ENCODE data around the gene MGAT1. TPM values are rescaled to one million over a fixed set of nuclear protein-coding genes. Genes with fewer than 3 reads are reported as not detected.

The MGAT1 gene
- total and polyA plus RNA-seq, 9 donors: 66.6 to 154 (median 128) TPM

DNA sequence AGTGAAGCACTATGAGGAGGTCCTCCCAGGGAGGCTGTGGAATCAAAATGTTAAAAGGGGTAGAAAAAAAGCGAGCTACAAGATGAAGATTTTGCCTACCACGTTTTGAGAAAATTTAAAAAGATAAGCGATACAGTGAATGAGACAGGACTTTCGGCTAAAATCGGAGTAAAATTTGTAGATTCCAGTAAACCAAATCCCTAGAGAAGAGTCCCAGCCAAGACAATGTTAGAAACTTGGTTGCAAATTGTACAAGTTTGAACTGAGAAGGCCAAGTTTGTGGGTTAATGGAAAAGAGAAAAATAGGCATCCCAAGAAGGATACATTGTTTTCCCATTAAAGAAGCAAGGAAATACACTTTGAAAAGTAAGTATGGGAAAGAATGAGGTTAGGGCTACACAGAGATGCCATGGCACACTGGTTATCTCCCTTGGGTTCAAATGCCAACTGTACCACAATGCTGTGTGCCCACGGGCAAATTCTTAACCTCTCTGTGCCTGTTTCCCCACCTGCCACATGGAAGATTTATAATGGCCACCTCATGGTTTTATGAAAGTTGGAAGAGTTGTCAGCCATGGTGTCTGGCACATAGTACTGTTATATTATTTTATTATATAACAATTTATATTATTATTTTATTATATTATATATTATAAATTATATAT lies 16.2 kb upstream of the MGAT1 start:
- intact Hi-C loops (cut with DNase I): loop anchor here in 2 of 4 donors (10.0 kb wide), 2 partner anchors 426 to 1264 kb away; partner anchors contain the start of genes RACK1 (in 1 of the 2) and RUFY1 (in 1 of the 2)
- no peaks in the 10 kb centered on the region for H3K36me3 ChIP-seq
- H3K4me1 ChIP-seq (ENCODE audit: insufficient read depth): peaks cover 18% of the 10 kb centered on the region
- WGBS, 3 donors: 46 to 63% (median 60%) methylated on average over 6 of the region's 6 CpGs
- no peaks in the 10 kb centered on the region for H3K27me3 ChIP-seq
- no peak for TF ChIP-seq POLR2A (IDR thresholded peaks at IDR 0.05)
- no peak for TF ChIP-seq EP300 (IDR thresholded peaks at IDR 0.05)
- no peak for TF ChIP-seq CTCF (IDR thresholded peaks at IDR 0.05)
- no peak for DNase-seq
- peak overlapping the region in 1 of 2 donors; percentile 86 for H3K27ac ChIP-seq
- H3K9me3 ChIP-seq: no peaks in the 10 kb centered on the region
- H3K4me3 ChIP-seq: no peak overlapping the region

DNA sequence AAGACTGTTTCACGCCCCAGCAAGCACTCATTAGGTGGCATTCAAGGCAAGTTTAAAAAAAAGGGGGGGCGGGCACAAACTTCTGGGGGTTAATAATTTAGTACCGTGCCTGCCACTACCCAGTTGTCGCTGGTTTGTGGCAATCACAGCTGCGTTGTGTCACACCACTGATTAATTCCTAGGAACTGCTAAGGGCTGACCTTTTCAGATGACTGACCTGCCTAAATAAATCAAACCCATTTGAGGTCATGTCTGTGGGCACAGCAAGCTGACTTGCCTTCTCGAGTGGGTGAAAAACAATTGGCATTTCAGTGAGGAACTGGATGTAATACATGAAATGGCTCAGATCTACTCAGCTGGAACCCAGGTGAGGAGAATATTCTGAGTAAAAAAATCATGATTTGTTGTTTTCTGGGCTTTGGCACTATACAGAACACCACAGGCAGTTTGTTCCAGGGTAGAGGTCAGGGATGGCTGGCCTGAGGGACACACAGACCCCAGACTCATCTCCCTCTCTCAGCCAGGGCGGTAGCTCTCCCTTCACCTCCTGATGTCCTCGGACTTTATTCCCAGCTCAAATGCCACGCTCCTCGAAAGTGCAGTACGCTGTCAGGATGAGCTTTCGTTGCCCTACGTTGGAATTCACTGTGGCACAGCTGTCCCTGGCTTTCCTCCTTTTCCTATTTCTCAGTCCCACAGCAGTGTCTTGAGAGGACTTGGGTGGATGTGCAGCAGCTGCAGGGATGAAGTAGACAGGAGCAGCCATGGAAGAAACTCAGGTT lies 15.5 kb upstream of the MGAT1 start:
- H3K36me3 ChIP-seq: no peaks in the 10 kb centered on the region
- no peaks in the 10 kb centered on the region for H3K27me3 ChIP-seq
- H3K9me3 ChIP-seq: no peaks in the 10 kb centered on the region
- 49 to 57% (median 55%) methylated on average over 13 of the region's 13 CpGs for WGBS, 3 donors
- H3K4me1 ChIP-seq (ENCODE audit: insufficient read depth): peaks cover 18% of the 10 kb centered on the region
- no peak overlapping the region for H3K4me3 ChIP-seq
- no peak for DNase-seq
- intact Hi-C loops (cut with DNase I): loop anchor here in 2 of 4 donors (10.0 kb wide), 2 partner anchors 427 to 1263 kb away; partner anchors contain the start of genes RACK1 (in 1 of the 2) and RUFY1 (in 1 of the 2)
- TF ChIP-seq EP300 (IDR thresholded peaks at IDR 0.05): no peak
- no peak for TF ChIP-seq POLR2A (IDR thresholded peaks at IDR 0.05)
- TF ChIP-seq CTCF (IDR thresholded peaks at IDR 0.05): no peak
- H3K27ac ChIP-seq: peak overlapping the region; percentile 66 to 86

DNA sequence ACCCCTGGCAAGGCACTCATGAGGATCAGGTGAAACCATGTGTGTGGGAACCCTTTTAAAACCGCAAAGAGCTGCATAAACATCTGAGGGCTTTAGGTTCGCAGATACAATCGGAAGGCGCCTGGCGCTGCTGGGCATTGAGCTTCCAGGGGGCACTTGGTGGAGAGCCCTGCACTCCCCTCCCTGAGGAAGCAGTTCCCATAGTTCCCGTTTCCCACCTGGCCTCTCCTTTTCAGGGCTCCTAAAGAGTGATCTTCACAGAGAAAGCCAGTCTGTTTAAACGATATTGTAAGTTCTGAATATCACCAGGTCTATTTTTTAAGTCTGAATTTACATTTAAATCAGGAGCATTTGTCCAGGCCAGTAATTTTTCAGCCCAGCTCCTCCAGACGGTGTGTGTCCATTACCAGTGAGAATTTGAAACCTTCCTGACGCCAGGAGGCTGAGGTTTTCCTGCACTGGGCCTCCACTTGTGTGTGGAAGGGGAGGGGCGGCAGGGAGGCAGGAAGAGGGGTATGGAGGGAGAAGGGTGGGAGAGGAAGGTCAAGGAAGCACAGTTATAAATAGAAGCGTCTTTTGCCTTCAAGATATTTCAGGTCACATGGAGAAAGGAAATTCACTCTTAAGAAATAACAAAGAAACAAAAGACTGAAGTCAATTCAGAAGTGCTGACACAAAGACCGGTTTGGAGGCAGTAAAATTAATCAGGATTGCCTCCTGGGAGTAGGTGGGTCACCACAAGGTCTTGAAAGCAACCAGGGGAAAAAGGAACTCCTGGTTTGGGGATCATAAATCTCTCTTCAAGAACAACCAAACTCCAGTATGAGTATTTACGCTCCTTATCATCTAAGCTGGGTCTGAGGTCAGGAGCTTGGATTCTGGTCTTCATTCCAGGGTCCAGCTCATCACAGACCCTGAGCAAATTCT lies 14.3 kb upstream of the MGAT1 start:
- Histone ChIP-seq H3K9me3 (no peaks in the 10 kb centered on the region), H3K4me1 (ENCODE audit: insufficient read depth) (peaks cover 18% of the 10 kb centered on the region), H3K36me3 (no peaks in the 10 kb centered on the region), H3K27ac (peak overlapping the region; percentile 66 to 86), H3K27me3 (no peaks in the 10 kb centered on the region), H3K4me3 (no peak overlapping the region)
- intact Hi-C loops (cut with DNase I): loop anchor here in 2 of 4 donors (10.0 kb wide), 2 partner anchors 428 to 1262 kb away; partner anchors contain the start of genes RACK1 (in 1 of the 2) and RUFY1 (in 1 of the 2)
- peak in 1 of 3 donors; percentile 14 for TF ChIP-seq CTCF (IDR thresholded peaks at IDR 0.05)
- no peak for TF ChIP-seq EP300 (IDR thresholded peaks at IDR 0.05)
- 20 to 22% (median 22%) methylated on average over 13 of the region's 13 CpGs for WGBS, 3 donors
- DNase-seq: peak; percentile 65 to 80 (median 76)
